Effector memory CD8-positive, alpha-beta T cell (primary cell): ENCODE results near the gene CXXC5.
"Not testable (repeated sequence)": the region's sequence is repeated elsewhere in the genome, so short reads cannot be mapped to it uniquely, and the experiment has no call there.

ENCODE experiments used
- ATAC-seq: fragments of 150-1000 bp; cut with Tn5 transposase; replicated peaks from 2 replicates; pipeline ENCODE4 v1.10.0; 2021; ENCODE audit warnings: mild to moderate bottlenecking, moderate library complexity
- DNase-seq, 3 experiments: peaks; one replicate each; pipeline ENCODE4 v3.0.0; 2021
- H3K27ac Mint-ChIP-seq, 2 donors: one replicate each; pipeline ENCODE4 v1.8.0; 2022; ENCODE audit warnings: mild to moderate bottlenecking in 2 of 2, mixed read lengths in 2 of 2, moderate library complexity in 2 of 2
- H3K27me3 Mint-ChIP-seq, 2 donors: one replicate each; pipeline ENCODE4 v1.8.0; 2022; ENCODE audit warnings: mixed read lengths in 2 of 2
- H3K36me3 Mint-ChIP-seq: one replicate; pipeline ENCODE4 v1.8.0; 2022; ENCODE audit warnings: mild to moderate bottlenecking, moderate library complexity, mixed read lengths; ENCODE audit not compliant: insufficient read depth
- H3K4me1 Mint-ChIP-seq, 2 donors: one replicate each; pipeline ENCODE4 v1.8.0; 2022; ENCODE audit warnings: low read depth in 2 of 2, mixed read lengths in 2 of 2
- H3K4me3 Mint-ChIP-seq, 2 donors: one replicate each; pipeline ENCODE4 v1.8.0; 2022; ENCODE audit warnings: mild to moderate bottlenecking in 2 of 2, mixed read lengths in 2 of 2, moderate library complexity in 2 of 2
- H3K9me3 Mint-ChIP-seq, 2 donors: one replicate each; pipeline ENCODE4 v1.8.0; 2022; ENCODE audit warnings: mixed read lengths in 2 of 2
- total RNA-seq, 9 experiments: gene quantifications; one replicate each; lab custom pipeline; 2026; lab: John Stamatoyannopoulos, UW

The CXXC5 gene
- 0.52 to 12.3 (median 3.0) reads per million in 9 experiments for total RNA-seq

- Mint-ChIP-seq H3K4me3 (peak within 1 kb of the TSS; percentile 89 to 98), H3K27me3 (peaks cover 6 to 26% of the 10 kb centered on the region in 2 donors), H3K36me3 (peaks cover 9% of the 10 kb centered on the region), H3K4me1 (peaks cover 35 to 46% of the 10 kb centered on the region in 2 donors), H3K27ac (peak within 1 kb of the TSS in 1 of 2 donors; percentile 85), H3K9me3 (no peaks in the 10 kb centered on the region)
- DNase-seq (peak in 2 of 3 experiments; percentile 54 to 60), ATAC-seq (peak; percentile 55)
These were observed at the start of gene CXXC5 for GRCh38 chr5:139648205-139649081. CXXC5 (plus strand) TSS chr5:139648349; CDS start chr5:139680524, 32,175 bp downstream.

GRCh38 chr5:139598601-139598965 is 49.6 kb upstream of the CXXC5 start:
- not testable (repeated sequence) for H3K27me3 Mint-ChIP-seq, H3K27ac Mint-ChIP-seq, ATAC-seq, H3K9me3 Mint-ChIP-seq, DNase-seq, H3K4me3 Mint-ChIP-seq
- H3K4me1 Mint-ChIP-seq: peaks cover 9 to 10% of the 10 kb centered on the region in 2 donors
- H3K36me3 Mint-ChIP-seq: peaks cover 41% of the 10 kb centered on the region

- Mint-ChIP-seq H3K4me3 (no peak overlapping the region), H3K9me3 (no peaks in the 10 kb centered on the region), H3K36me3 (peaks cover 59% of the 10 kb centered on the region), H3K27ac (peak overlapping the region in 1 of 2 donors; percentile 77), H3K27me3 (no peaks in the 10 kb centered on the region), H3K4me1 (peaks cover 5 to 9% of the 10 kb centered on the region in 2 donors)
- ATAC-seq (no peak), DNase-seq (no peak)
These were observed 47.7 kb upstream of the CXXC5 start for GRCh38 chr5:139600336-139600949.

- ATAC-seq: no peak
These were observed 46.7 kb upstream of the CXXC5 start for GRCh38 chr5:139601429-139601828.

GRCh38 chr5:139601948-139602347 is 46.2 kb upstream of the CXXC5 start:
- H3K36me3 Mint-ChIP-seq: peaks cover 68% of the 10 kb centered on the region

More at GRCh38 chr5:139601429-139601828, 46.7 kb upstream of the CXXC5 start:
- Mint-ChIP-seq H3K9me3 (no peaks in the 10 kb centered on the region), H3K27me3 (no peaks in the 10 kb centered on the region), H3K4me1 (peaks cover 11 to 14% of the 10 kb centered on the region in 2 donors), H3K4me3 (no peak overlapping the region), H3K27ac (no peak overlapping the region), H3K36me3 (peaks cover 63% of the 10 kb centered on the region)
- no peak for DNase-seq

GRCh38 chr5:139605887-139606286 is 42.3 kb upstream of the CXXC5 start:
- H3K4me1 Mint-ChIP-seq: peaks cover 10 to 27% of the 10 kb centered on the region in 2 donors
- H3K4me3 Mint-ChIP-seq: peak overlapping the region in 1 of 2 donors; percentile 23
- no peaks in the 10 kb centered on the region for H3K27me3 Mint-ChIP-seq
- DNase-seq (no peak), ATAC-seq (no peak)
- no peaks in the 10 kb centered on the region for H3K9me3 Mint-ChIP-seq
- H3K36me3 Mint-ChIP-seq: peaks cover 80% of the 10 kb centered on the region
- peak overlapping the region; percentile 77 to 89 for H3K27ac Mint-ChIP-seq

More at GRCh38 chr5:139601948-139602347, 46.2 kb upstream of the CXXC5 start:
- not testable (repeated sequence) for H3K27me3 Mint-ChIP-seq, H3K27ac Mint-ChIP-seq, DNase-seq, ATAC-seq, H3K9me3 Mint-ChIP-seq, H3K4me3 Mint-ChIP-seq
- H3K4me1 Mint-ChIP-seq: peaks cover 11 to 16% of the 10 kb centered on the region in 2 donors

- H3K9me3 Mint-ChIP-seq: no peaks in the 10 kb centered on the region
- ATAC-seq: peak; percentile 26
- H3K27ac Mint-ChIP-seq: peak overlapping the region; percentile 69 to 85
- H3K4me3 Mint-ChIP-seq: no peak overlapping the region
- no peaks in the 10 kb centered on the region for H3K27me3 Mint-ChIP-seq
- peaks cover 45% of the 10 kb centered on the region for H3K36me3 Mint-ChIP-seq
- peaks cover 4 to 25% of the 10 kb centered on the region in 2 donors for H3K4me1 Mint-ChIP-seq
- no peak for DNase-seq
These were observed 36.2 kb upstream of the CXXC5 start for GRCh38 chr5:139611703-139612584.

GRCh38 chr5:139619861-139620260 is 28.3 kb upstream of the CXXC5 start:
- Mint-ChIP-seq H3K36me3 (peaks cover 95% of the 10 kb centered on the region), H3K9me3 (no peaks in the 10 kb centered on the region), H3K27ac (peak overlapping the region; percentile 68 to 81), H3K27me3 (no peaks in the 10 kb centered on the region), H3K4me3 (no peak overlapping the region), H3K4me1 (no peaks in the 10 kb centered on the region)
- ATAC-seq (no peak), DNase-seq (no peak)

- Mint-ChIP-seq H3K36me3 (peaks cover 67% of the 10 kb centered on the region), H3K27ac (peak overlapping the region in 1 of 2 donors; percentile 41)
- not testable (repeated sequence) for ATAC-seq, H3K9me3 Mint-ChIP-seq, H3K4me1 Mint-ChIP-seq, H3K4me3 Mint-ChIP-seq, DNase-seq, H3K27me3 Mint-ChIP-seq
These were observed 22.8 kb upstream of the CXXC5 start for GRCh38 chr5:139625398-139625797.

GRCh38 chr5:139630855-139631254 is 17.3 kb upstream of the CXXC5 start:
- ATAC-seq (no peak), DNase-seq (no peak)
- Mint-ChIP-seq H3K27me3 (no peaks in the 10 kb centered on the region), H3K4me1 (peaks cover 17 to 22% of the 10 kb centered on the region in 2 donors), H3K4me3 (no peak overlapping the region), H3K27ac (peak overlapping the region; percentile 39 to 58), H3K9me3 (no peaks in the 10 kb centered on the region), H3K36me3 (peaks cover 31% of the 10 kb centered on the region)

- no peak for ATAC-seq
- H3K36me3 Mint-ChIP-seq: peaks cover 26% of the 10 kb centered on the region
- peaks cover 25 to 29% of the 10 kb centered on the region in 2 donors for H3K4me1 Mint-ChIP-seq
- H3K27ac Mint-ChIP-seq: peak overlapping the region in 1 of 2 donors; percentile 58
- DNase-seq: no peak
- H3K27me3 Mint-ChIP-seq: no peaks in the 10 kb centered on the region
- no peaks in the 10 kb centered on the region for H3K9me3 Mint-ChIP-seq
- no peak overlapping the region for H3K4me3 Mint-ChIP-seq
These were observed 16.5 kb upstream of the CXXC5 start for GRCh38 chr5:139631520-139632165.

GRCh38 chr5:139633295-139634027 is 14.7 kb upstream of the CXXC5 start:
- Mint-ChIP-seq H3K4me3 (no peak overlapping the region), H3K27ac (peak overlapping the region in 1 of 2 donors; percentile 4), H3K9me3 (no peaks in the 10 kb centered on the region), H3K27me3 (no peaks in the 10 kb centered on the region), H3K4me1 (peaks cover 34 to 35% of the 10 kb centered on the region in 2 donors), H3K36me3 (peaks cover 24% of the 10 kb centered on the region)
- peak; percentile 61 to 62 (median 62) for DNase-seq
- peak; percentile 15 for ATAC-seq
